ENCODE results near the gene SMARCA5.
A peak's percentile ranks its signal among the peaks of the same experiment; 100 is the strongest.
"Not testable (repeated sequence)": the region's sequence is repeated elsewhere in the genome, so short reads cannot be mapped to it uniquely, and the experiment has no call there.

SMARCA5 gene

DNA sequence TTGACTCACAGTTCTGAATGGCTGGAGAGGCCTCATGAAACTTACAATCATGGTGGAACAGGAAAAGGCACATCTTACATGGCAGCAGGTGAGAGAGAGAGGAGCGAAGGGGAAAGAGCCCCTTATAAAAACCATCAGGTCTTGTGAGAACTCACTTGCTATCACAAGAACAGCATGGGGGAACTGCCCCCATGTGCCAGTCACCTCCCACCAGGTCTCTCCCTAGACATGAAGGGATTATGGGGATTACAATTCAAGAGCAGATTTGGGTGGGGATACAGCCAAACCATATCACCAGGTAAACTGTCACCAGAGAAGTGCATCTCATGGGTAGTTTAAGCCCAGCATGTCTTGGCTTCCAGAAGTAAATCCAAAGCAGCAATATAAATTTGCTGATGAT, 7.5 kb upstream of the SMARCA5 start:
- Histone ChIP-seq H3K9ac (no peak overlapping the region), H3K4me2 (no peak overlapping the region), H3K4me3 (no peak overlapping the region), H3K27ac (no peak overlapping the region), H3K4me1 (no peaks in the 10 kb centered on the region), H3K9me3 (no peaks in the 10 kb centered on the region), H3K27me3 (no peaks in the 10 kb centered on the region), H3K36me3 (no peaks in the 10 kb centered on the region), H4K20me1 (no peaks in the 10 kb centered on the region)
- no peak for TF ChIP-seq Cebpa-rat (IDR thresholded peaks at IDR 0.05)

DNA sequence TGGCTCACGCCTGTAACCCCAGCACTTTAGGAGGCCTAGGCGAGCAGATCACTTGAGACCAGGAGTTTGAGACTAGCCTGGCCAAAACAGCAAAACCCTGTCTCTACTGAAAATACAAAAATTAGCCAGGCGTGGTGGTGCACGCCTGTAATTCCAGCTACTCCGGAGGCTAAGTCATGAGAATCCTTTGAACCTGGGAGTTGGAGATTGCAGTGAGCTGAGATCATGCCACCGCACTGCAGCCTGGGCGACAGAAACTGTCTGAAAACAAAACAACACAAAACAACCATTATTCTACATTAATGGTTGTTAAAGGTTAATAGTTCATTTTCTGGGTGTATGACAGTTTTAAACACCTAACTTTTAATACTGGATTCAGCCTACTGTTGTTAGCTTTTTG, 1.6 kb upstream of the SMARCA5 start:
- Histone ChIP-seq H3K4me2 (no peak overlapping the region), H3K9ac (no peak overlapping the region), H3K4me3 (no peak overlapping the region), H3K27me3 (no peaks in the 10 kb centered on the region), H4K20me1 (peaks cover 34% of the 10 kb centered on the region), H3K27ac (no peak overlapping the region), H3K9me3 (no peaks in the 10 kb centered on the region), H3K36me3 (no peaks in the 10 kb centered on the region; the same call in 1 of the 2 replicates), H3K4me1 (peaks cover 26% of the 10 kb centered on the region)
- no peak for TF ChIP-seq Cebpa-rat (IDR thresholded peaks at IDR 0.05)

DNA sequence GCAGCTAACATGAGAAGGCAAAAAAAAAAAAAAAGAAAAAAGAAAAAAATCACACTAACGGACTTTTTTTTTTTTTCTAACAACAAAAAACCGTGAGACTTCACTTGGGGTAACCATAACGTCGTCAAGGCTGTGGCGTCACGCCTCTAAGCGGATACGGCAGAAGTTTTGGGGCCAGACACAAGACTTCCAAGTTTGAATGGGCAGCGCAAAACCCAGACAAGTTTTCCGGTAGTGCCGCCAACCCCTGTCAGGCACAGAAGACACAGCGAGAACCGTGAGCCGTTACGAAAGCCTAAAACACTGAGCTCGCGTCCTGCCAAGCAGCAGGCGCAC, 556 bp upstream of the SMARCA5 start:
- Histone ChIP-seq H3K9me3 (no peaks in the 10 kb centered on the region), H3K4me2 (peak overlapping the region; percentile 69), H3K27me3 (no peaks in the 10 kb centered on the region), H3K9ac (peak overlapping the region; percentile 94), H3K27ac (peak overlapping the region; percentile 94; the same call in 1 of the 2 replicates), H3K4me3 (peak overlapping the region; percentile 97), H3K4me1 (peaks cover 33% of the 10 kb centered on the region), H3K36me3 (peaks cover 10% of the 10 kb centered on the region), H4K20me1 (peaks cover 45% of the 10 kb centered on the region)
- TF ChIP-seq Cebpa-rat (IDR thresholded peaks at IDR 0.05), result no peak

DNA sequence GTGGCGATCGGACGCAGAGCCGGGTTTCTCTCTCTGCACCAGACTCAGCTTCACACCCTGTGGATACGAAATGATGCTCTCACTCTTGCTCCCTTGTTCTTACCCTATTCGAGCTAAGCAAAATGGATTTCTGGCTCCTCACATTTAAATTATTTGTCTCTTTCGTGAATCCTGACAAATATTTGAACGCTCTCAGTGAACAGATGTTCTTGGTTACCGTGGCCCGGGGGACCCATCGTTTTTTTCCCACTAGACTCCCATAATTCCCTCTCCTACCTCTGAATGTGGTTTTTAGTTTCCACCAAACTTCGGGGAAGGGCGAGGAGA, 630 bp downstream of the SMARCA5 start:
- Histone ChIP-seq H4K20me1 (peaks cover 57% of the 10 kb centered on the region), H3K9me3 (no peaks in the 10 kb centered on the region), H3K36me3 (peaks cover 19% of the 10 kb centered on the region), H3K4me1 (peaks cover 33% of the 10 kb centered on the region), H3K4me2 (peak overlapping the region; percentile 96), H3K9ac (peak overlapping the region; percentile 94), H3K4me3 (peak overlapping the region; percentile 97), H3K27ac (peak overlapping the region; percentile 94), H3K27me3 (no peaks in the 10 kb centered on the region)
- TF ChIP-seq Cebpa-rat (IDR thresholded peaks at IDR 0.05), result no peak

DNA sequence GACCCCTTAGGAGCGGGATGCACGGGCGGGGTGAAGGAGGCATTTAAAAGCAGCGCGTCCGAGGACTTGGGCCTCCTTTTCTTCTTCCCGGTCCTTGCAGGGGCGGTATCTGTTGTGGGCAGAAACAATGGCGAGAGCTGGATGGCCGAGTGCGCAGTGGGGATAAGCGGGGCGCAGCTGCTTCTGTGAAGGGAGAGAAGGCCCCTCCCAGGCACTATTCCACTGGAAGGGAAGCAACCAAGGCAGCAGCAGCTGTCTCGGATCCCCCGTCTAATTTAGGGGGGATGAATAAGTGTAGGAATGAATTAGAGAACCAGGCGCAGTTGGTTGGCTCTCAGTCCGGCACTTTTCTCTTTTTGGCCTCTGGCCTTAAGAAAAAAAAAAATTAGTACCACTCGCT, 995 bp downstream of the SMARCA5 start:
- no peaks in the 10 kb centered on the region for H3K27me3 ChIP-seq
- no peak for TF ChIP-seq Cebpa-rat (IDR thresholded peaks at IDR 0.05)
- peak overlapping the region; percentile 96 for H3K4me2 ChIP-seq
- H4K20me1 ChIP-seq, result peaks cover 60% of the 10 kb centered on the region
- peak overlapping the region; percentile 94 for H3K9ac ChIP-seq
- H3K27ac ChIP-seq, result peak overlapping the region; percentile 94
- H3K9me3 ChIP-seq, result no peaks in the 10 kb centered on the region
- peaks cover 33% of the 10 kb centered on the region for H3K4me1 ChIP-seq
- peaks cover 23% of the 10 kb centered on the region for H3K36me3 ChIP-seq
- H3K4me3 ChIP-seq, result peak overlapping the region; percentile 97

DNA sequence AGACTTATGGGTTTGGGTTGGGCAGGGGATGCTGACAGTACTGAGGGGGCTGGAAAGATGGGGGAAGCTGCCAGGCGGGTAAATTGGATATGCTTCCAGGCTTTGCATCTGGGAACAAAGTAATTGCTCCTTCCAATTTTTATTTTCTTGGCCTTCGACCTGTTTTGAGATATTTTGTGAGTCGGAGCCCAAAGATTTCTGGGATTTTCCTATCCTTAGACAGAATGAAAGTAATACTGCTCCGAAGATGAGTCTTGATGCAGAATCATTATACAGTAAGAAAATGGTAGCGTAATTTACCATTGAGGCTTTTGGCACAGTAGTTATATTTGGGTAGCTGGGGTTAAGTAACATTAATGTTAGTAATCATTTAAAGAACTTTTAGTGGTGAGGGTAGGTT, 1.4 kb downstream of the SMARCA5 start:
- Histone ChIP-seq H3K27me3 (no peaks in the 10 kb centered on the region), H3K27ac (peak overlapping the region; percentile 94), H3K9me3 (no peaks in the 10 kb centered on the region), H3K4me2 (peak overlapping the region; percentile 96), H3K36me3 (peaks cover 27% of the 10 kb centered on the region), H3K9ac (peak overlapping the region; percentile 94), H3K4me3 (peak overlapping the region; percentile 97), H3K4me1 (peaks cover 33% of the 10 kb centered on the region), H4K20me1 (peaks cover 64% of the 10 kb centered on the region)
- TF ChIP-seq Cebpa-rat (IDR thresholded peaks at IDR 0.05), result no peak

DNA sequence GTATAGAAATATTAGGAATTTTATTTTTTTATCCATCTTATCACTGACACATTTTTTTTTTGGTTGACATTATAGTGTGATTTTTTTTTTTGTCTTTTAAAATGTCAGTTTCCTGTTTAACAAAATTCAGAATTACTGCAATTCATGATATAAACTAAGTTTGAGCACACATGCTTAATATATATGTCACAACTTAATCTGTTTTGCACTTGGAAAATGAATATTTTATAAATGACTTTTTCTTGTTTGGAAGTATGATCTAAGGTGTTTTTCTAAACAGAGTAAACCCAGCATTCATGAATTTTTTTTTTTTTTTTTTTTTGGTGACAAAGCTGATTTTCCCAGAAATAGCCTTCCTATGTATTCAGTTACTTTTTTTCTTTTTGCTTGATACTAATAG, 2.4 kb downstream of the SMARCA5 start:
- Histone ChIP-seq H3K27ac (no peak overlapping the region), H3K4me1 (peaks cover 33% of the 10 kb centered on the region), H3K36me3 (peaks cover 37% of the 10 kb centered on the region), H3K9me3 (no peaks in the 10 kb centered on the region), H3K4me2 (peak overlapping the region; percentile 96), H4K20me1 (peaks cover 74% of the 10 kb centered on the region), H3K4me3 (peak overlapping the region; percentile 97), H3K9ac (peak overlapping the region; percentile 94), H3K27me3 (no peaks in the 10 kb centered on the region)
- TF ChIP-seq Cebpa-rat (IDR thresholded peaks at IDR 0.05), result no peak

DNA sequence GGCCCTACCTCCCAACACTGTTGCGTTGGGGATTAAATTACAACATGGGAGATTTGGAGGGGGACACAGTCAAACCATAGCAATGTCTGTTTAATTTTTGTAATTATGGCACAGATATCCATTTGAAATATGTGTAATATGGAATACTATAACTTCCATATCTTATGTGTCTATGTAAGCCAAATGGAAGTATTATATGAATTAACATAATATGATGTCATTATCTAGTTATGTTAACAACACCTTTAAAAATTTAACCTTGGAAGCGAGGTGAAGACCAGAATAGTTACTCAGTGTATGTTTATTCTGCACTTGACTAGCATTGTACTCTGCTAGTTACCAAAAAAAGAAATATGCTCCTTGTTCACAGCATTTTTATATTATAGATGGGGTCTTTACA, 4.3 kb downstream of the SMARCA5 start:
- Histone ChIP-seq H4K20me1 (peaks cover 93% of the 10 kb centered on the region), H3K4me2 (no peak overlapping the region), H3K9ac (no peak overlapping the region), H3K27me3 (no peaks in the 10 kb centered on the region), H3K36me3 (peaks cover 56% of the 10 kb centered on the region), H3K4me1 (peaks cover 30% of the 10 kb centered on the region), H3K9me3 (no peaks in the 10 kb centered on the region), H3K27ac (no peak overlapping the region), H3K4me3 (no peak overlapping the region)
- no peak for TF ChIP-seq Cebpa-rat (IDR thresholded peaks at IDR 0.05)

DNA sequence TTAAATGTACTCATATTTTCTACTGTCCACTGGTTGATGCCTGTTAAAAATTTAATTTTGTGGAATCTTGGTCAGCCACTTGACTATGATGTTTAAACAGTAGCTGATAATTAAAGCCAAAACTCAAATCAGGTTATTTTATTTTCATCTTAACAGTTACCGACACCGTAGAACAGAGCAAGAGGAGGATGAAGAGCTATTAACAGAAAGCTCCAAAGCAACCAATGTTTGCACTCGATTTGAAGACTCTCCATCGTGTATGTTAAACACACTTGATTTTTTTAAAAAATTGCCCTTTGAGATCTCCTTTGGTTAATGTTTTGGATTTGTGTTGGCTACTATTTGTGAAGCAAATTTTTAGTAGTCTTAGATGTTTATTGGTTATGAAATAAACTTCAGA, 10.7 kb downstream of the SMARCA5 start:
- H3K4me2 ChIP-seq, result no peak overlapping the region
- no peaks in the 10 kb centered on the region for H3K9me3 ChIP-seq
- no peaks in the 10 kb centered on the region for H3K27me3 ChIP-seq
- H3K4me1 ChIP-seq, result no peaks in the 10 kb centered on the region
- H3K4me3 ChIP-seq, result no peak overlapping the region
- TF ChIP-seq Cebpa-rat (IDR thresholded peaks at IDR 0.05), result no peak
- H3K27ac ChIP-seq, result no peak overlapping the region
- no peak overlapping the region for H3K9ac ChIP-seq
- peaks cover 100% of the 10 kb centered on the region for H4K20me1 ChIP-seq
- peaks cover 99% of the 10 kb centered on the region for H3K36me3 ChIP-seq

DNA sequence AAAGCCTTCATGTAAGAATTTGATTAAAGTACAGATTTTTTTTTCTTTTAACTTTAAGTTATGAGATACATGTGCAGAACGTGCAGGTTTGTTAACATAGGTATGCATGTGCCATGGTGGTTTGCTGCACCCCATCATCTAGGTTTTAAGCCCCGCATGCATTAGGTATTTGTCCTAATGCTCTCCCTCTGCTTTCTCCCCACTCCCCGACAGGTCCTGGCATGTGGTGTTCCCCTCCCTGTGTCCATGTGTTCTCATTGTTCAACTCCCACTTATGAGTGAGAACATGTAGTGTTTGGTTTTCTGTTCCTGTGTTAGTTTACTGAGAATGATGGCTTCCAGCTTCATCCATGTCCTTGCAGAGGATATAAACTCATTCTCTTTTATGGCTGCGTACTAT, 14.5 kb downstream of the SMARCA5 start:
- not testable (repeated sequence) for H3K27ac ChIP-seq, H3K4me3 ChIP-seq, H3K9ac ChIP-seq, H3K4me1 ChIP-seq, H3K27me3 ChIP-seq, H3K4me2 ChIP-seq, H3K9me3 ChIP-seq
- Histone ChIP-seq H4K20me1 (peaks cover 90% of the 10 kb centered on the region), H3K36me3 (peaks cover 94% of the 10 kb centered on the region)

DNA sequence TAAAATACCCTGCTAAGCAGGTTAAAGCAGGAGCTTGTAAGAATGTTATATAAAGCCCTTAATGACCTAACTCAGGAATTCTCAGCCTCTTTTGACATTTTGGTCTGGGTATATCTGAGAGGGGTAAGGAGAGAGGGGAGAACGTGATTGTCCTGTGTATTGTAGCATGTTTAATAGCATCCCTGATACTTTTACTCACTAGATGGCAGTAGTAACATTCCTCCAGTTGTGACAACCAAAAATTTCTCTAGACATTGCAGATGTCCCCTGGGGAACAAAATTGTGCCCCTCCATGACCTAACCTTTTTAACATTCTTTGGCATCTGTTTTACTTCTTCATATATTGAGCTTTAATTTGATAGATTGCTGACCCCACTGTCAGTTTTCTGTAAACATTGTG, 17.9 kb downstream of the SMARCA5 start:
- Histone ChIP-seq H4K20me1 (peaks cover 64% of the 10 kb centered on the region), H3K9ac (no peak overlapping the region), H3K27ac (no peak overlapping the region), H3K4me2 (no peak overlapping the region), H3K27me3 (no peaks in the 10 kb centered on the region), H3K4me3 (no peak overlapping the region), H3K4me1 (no peaks in the 10 kb centered on the region), H3K36me3 (peaks cover 94% of the 10 kb centered on the region), H3K9me3 (no peaks in the 10 kb centered on the region)
- TF ChIP-seq Cebpa-rat (IDR thresholded peaks at IDR 0.05), result no peak
